ENCODE measurements around the gene CYB5B.
"Not testable (repeated sequence)": the region's sequence is repeated elsewhere in the genome, so short reads cannot be mapped to it uniquely, and the experiment has no call there.

Gene CYB5B

GRCh38 chr16:69410219-69410990, 14.0 kb upstream of the CYB5B start:
- DNase-seq (ENCODE audit: low spot score) = peak; percentile 47

GRCh38 chr16:69411064-69411985, 13.1 kb upstream of the CYB5B start:
- DNase-seq (ENCODE audit: low spot score) = no peak

- DNase-seq (ENCODE audit: low spot score) = no peak
Observed at GRCh38 chr16:69412287-69412686, 12.1 kb upstream of the CYB5B start.

GRCh38 chr16:69413045-69413664, 11.3 kb upstream of the CYB5B start:
- DNase-seq (ENCODE audit: low spot score) = no peak

GRCh38 chr16:69417520-69418199, 6.8 kb upstream of the CYB5B start:
- DNase-seq (ENCODE audit: low spot score) = no peak

GRCh38 chr16:69419956-69420355, 4.5 kb upstream of the CYB5B start:
- no peak for DNase-seq (ENCODE audit: low spot score)

- DNase-seq (ENCODE audit: low spot score) = no peak
Observed at GRCh38 chr16:69423189-69423588, 1.2 kb upstream of the CYB5B start.

- DNase-seq (ENCODE audit: low spot score) = no peak
Observed at GRCh38 chr16:69424935-69425784, 741 bp downstream of the CYB5B start.

- no peak for DNase-seq (ENCODE audit: low spot score)
Observed at GRCh38 chr16:69428652-69429051, 4.2 kb downstream of the CYB5B start.

- not testable (repeated sequence) for DNase-seq (ENCODE audit: low spot score)
Observed at GRCh38 chr16:69429058-69429640, 4.7 kb downstream of the CYB5B start.

- no peak for DNase-seq (ENCODE audit: low spot score)
Observed at GRCh38 chr16:69431948-69432468, 7.6 kb downstream of the CYB5B start.

GRCh38 chr16:69434066-69434465, 9.6 kb downstream of the CYB5B start:
- DNase-seq (ENCODE audit: low spot score) = no peak

- no peak for DNase-seq (ENCODE audit: low spot score)
Observed at GRCh38 chr16:69435977-69436820, 11.8 kb downstream of the CYB5B start.

GRCh38 chr16:69436896-69437295, 12.5 kb downstream of the CYB5B start:
- no peak for DNase-seq (ENCODE audit: low spot score)

- no peak for DNase-seq (ENCODE audit: low spot score)
Observed at GRCh38 chr16:69438465-69438864, 14.0 kb downstream of the CYB5B start.

GRCh38 chr16:69440250-69440649, 15.8 kb downstream of the CYB5B start:
- no peak for DNase-seq (ENCODE audit: low spot score)

- DNase-seq (ENCODE audit: low spot score) = not testable (repeated sequence)
Observed at GRCh38 chr16:69441030-69441429, 16.6 kb downstream of the CYB5B start.

GRCh38 chr16:69443927-69444631, 19.7 kb downstream of the CYB5B start:
- peak; percentile 43 for DNase-seq (ENCODE audit: low spot score)
